GM19238 (cell line): ENCODE results near the gene SLFN12L.
A peak's percentile ranks its signal among the peaks of the same experiment; 100 is the strongest.
"Not testable (repeated sequence)": the region's sequence is repeated elsewhere in the genome, so short reads cannot be mapped to it uniquely, and the experiment has no call there.

Source experiments
- DNase-seq: peaks from one replicate; pipeline ENCODE4 v3.0.0; 2011; ENCODE audit warnings: low spot score; ENCODE audit not compliant: insufficient read length

The SLFN12L gene

DNA sequence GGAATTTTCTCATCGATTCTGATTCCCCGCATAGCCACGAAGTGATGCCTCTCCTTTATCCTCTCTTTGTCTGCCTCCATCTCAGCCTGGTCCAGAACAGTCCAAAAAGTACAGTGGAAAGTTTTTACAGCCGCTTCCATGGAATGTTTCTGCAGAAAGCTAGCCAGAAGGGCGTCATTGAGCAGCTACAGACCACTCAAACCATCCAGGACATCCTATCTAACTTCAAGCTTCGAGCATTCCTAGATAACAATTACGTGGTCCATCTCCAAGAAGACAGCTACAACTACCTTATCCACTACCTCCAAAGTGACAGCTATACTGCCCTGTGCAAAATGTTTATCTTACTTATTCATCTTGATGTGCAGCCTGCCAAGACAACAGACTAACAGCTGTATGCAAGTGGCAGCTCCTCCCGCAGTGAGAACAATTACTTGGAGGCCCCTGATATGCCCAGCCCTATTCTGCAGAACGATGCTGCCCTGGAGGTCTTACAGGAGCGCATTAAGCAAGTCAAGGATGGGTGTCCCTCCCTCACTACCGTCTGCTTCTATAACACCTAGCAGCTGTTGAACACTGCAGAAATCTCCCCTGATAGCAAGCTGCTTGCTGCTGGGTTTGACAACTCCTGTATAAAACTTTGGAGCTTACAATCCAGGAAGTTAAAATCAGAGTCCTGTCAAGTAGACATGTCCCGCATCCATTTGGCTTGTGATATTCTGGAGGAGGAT lies 38.9 kb downstream of the SLFN12L start:
- DNase-seq = no peak

- DNase-seq = no peak
These were observed 40.8 kb downstream of the SLFN12L start for GRCh38 chr17:35496451-35497290.

- no peak for DNase-seq
These were observed 44.4 kb downstream of the SLFN12L start for GRCh38 chr17:35493040-35493439.

DNA sequence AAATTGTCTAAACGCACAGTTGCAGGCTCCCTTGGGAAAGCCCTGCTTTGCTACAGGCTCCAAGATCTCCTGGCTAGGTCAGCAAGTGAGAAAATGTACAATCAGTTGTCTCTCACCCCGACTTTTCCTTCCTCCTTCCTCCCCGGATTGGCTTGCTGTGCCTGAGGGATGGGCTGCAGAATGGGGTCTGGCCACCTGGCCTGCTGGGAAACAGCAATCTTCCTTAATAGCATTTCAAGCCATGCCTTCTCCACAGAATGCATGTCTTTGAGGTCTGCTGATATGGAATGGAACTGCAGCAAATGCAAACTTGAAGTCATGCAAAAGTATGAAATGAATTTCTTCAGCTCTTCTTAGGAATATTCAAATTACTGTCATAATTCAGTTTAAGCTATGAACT lies 46.1 kb downstream of the SLFN12L start:
- DNase-seq = no peak

DNA sequence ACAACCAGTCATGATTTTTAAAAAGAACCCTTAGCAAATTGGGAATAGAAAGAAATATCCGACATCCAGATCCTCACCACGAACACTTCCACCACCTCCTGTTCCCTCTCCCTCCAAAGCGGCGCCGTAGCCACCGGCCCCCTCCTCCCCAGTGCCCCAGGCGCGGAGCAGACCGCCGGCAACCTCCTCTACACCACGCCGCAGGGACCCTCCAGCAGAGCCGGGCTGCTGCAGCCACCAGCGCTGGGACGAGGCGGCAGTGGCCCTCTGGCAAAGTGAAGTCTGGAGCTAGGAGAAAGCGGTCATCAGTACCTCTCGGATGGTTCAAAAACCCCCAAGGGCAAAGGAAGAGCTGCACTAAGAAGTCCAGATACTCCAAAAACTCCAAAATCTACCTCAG lies 47.5 kb downstream of the SLFN12L start:
- DNase-seq = no peak

GRCh38 chr17:35488991-35489390 lies 48.5 kb downstream of the SLFN12L start:
- DNase-seq = no peak

DNA sequence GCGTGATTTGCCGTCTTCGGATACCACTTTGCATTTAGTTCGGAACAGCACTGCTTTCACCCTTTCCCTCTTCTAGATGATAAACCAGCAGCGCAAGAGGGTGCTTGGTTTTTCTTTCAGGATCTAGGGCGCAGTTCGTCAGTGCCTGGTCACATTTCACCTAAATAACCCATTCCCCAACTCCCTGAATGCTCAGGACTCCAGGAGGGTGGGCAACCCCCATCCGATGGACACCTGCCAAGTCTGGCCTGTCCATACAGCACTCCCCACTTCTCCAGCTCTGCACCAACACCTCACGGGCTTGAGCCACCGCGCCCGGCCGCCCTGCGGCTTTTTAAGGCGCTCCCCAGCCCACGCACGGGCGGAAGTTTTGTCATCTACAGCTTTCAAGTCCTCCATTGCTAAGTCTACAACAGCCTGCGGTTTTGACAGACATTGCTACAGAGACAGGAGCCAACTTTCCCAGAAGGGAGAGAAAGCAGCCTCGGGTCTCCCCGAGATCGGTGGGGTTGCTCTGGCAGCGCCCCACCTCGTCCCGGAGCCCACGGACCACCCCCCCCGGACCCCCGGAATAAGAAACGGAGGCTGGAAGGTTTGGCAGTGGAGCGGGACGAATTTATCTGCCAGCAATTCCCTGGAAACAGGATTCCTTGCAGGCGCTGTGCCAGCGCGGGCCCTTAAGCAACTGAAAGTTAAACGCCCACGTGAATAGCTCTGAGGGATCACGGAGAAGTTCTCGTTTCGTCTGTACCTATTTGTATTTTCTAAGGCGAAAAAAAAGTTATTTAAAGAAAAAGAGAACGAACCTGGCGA lies 50.4 kb downstream of the SLFN12L start:
- peak; percentile 56 for DNase-seq

- no peak for DNase-seq
These were observed 58.2 kb downstream of the SLFN12L start for GRCh38 chr17:35479271-35479670.

GRCh38 chr17:35477248-35477647 lies 60.2 kb downstream of the SLFN12L start:
- DNase-seq = no peak

DNA sequence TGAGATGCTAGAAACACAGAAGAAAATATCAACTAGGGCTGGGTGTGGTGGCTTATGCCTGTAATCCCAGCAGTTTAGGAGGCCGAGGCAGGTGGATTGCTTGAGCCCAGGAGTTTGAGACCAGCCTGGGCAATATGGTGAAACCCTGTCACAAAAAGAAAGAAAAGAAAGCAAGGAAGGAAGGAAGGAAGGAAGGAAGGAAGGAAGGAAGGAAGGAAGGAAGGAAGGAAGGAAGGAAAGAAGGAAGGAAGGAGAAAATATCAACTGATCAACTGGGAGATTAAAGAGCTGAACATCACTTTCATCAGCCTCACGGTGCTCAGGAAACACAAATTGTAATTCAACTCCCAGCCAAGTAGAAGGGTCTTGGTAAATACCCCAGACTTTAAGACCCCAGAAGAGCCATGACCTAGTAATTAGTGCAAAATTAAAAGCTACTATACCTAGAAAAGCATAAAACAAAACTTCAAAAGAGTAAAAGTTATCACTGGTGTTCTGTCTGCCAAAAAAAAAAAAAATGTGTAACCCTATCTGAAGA lies 61.1 kb downstream of the SLFN12L start:
- DNase-seq = no peak

GRCh38 chr17:35468475-35468874 lies 69.0 kb downstream of the SLFN12L start:
- no peak for DNase-seq

GRCh38 chr17:35467824-35468223 lies 69.7 kb downstream of the SLFN12L start:
- DNase-seq = no peak

GRCh38 chr17:35460354-35460851 lies 77.1 kb downstream of the SLFN12L start:
- peak; percentile 75 for DNase-seq

DNA sequence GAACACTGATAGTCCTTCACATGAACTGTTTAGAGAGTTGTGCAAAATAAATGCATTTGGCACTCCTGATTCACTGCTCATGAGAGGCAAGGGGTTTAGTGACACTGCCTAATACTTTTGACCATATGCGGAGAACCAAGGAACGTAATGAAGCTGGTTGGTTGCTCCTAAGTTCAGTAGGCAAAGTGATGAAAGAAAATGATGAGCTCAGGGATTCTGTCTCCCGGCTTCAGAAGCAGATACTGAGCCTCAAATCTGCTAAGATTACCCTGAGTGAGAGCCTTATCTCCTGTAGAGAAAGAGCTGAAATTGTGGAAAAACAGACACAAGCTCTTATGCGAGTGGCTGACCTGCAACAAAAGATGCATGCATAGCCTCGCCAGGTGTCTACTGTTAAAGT lies 83.4 kb downstream of the SLFN12L start:
- DNase-seq = not testable (repeated sequence)

GRCh38 chr17:35453171-35453570 lies 84.3 kb downstream of the SLFN12L start:
- DNase-seq = no peak

- peak; percentile 16 for DNase-seq
These were observed 88.0 kb downstream of the SLFN12L start for GRCh38 chr17:35449371-35449931.

GRCh38 chr17:35448899-35449227 lies 88.6 kb downstream of the SLFN12L start:
- DNase-seq = no peak

- DNase-seq = peak; percentile 67
These were observed 89.1 kb downstream of the SLFN12L start, which contains the start of gene SLFN13 for GRCh38 chr17:35448214-35448898. SLFN13 (minus strand) TSS chr17:35448766; CDS start chr17:35445680, 3,086 bp downstream.

GRCh38 chr17:35447499-35447898 lies 90.0 kb downstream of the SLFN12L start:
- no peak for DNase-seq

GRCh38 chr17:35438433-35438832 lies 99.0 kb downstream of the SLFN12L start:
- DNase-seq = no peak
